HepG2 (cell line): ENCODE data around the gene PDZD7. TPM values are rescaled to one million over a fixed set of nuclear protein-coding genes. Genes with fewer than 3 reads are reported as not detected.

Experiments used
- ATAC-seq: fragments of 200-7000 bp; cut with Tn5 transposase; 3 replicates; pipeline ENCODE4 v1.9.1; 2020; ENCODE audit warnings: mild to moderate bottlenecking, moderate library complexity
- BruUV-seq: library from RNA; stranded (reverse); fragments of 400-500 nt; replicated peaks from 2 replicates; lab custom pipeline; 2021; lab: Mats Ljungman, UMichigan
- CTCF ChIA-PET: fragments of 300-600 bp; formaldehyde crosslinking; extraction: SDS; loops from one replicate; lab custom pipeline; 2021; ENCODE audit warnings: low total read pairs, inconsistent platforms, low intra/inter-chr PET ratio; lab: Yijun Ruan, JAX
- POLR2A ChIA-PET: fragments of 350-600 bp; sonication (Branson Sonifier 250); formaldehyde crosslinking; loops from one replicate; lab custom pipeline; 2020; ENCODE audit warnings: antibody characterized with exemption, inconsistent platforms; lab: Yijun Ruan, JAX
- DNase-seq: peaks from one replicate; pipeline ENCODE4 v3.0.0-alpha.2; 2015; ENCODE audit warnings: low spot score
- FAIRE-seq: peaks from 3 replicates; lab custom pipeline; 2011; peaks lifted over from hg19 to GRCh38; lab: Jason Lieb, UNC
- H2AFZ ChIP-seq: one replicate; pipeline ENCODE4 v1.6.1; 2011; ENCODE audit warnings: low read length, inconsistent platforms
- H3K27ac ChIP-seq: fragments of 300-600 bp; 3 replicates; pipeline ENCODE4 v1.8.0; 2011; ENCODE audit warnings: mixed run types, mild to moderate bottlenecking, mixed read lengths, low read length, inconsistent platforms; ENCODE audit not compliant: insufficient read depth; ENCODE audit errors: extremely low read length
- H3K27me3 ChIP-seq, 2 experiments: fragments of 200-600 bp in 1 of 2; 2 replicates in 1 of 2; 3 replicates in 1 of 2; pipeline versions ENCODE4 v1.6.0 to v1.8.0; 2011; ENCODE audit warnings: low read length in 2 of 2, mild to moderate bottlenecking in 2 of 2, moderate library complexity in 2 of 2, inconsistent platforms in 1 of 2; ENCODE audit not compliant: insufficient read depth in 2 of 2, control insufficient read depth in 1 of 2
- H3K36me3 ChIP-seq, 2 experiments: fragments of 200-600 bp in 1 of 2; replicated peaks in 1 of 2; 2 replicates in 1 of 2; 3 replicates in 1 of 2; pipeline versions ENCODE4 v1.5.1 to v1.8.0; 2011; ENCODE audit warnings: low read length in 2 of 2, inconsistent platforms in 1 of 2; ENCODE audit not compliant: insufficient read depth in 2 of 2, control insufficient read depth in 1 of 2
- H3K4me1 ChIP-seq: 2 replicates; pipeline ENCODE4 v1.5.1; 2012; ENCODE audit warnings: low read length, inconsistent platforms; ENCODE audit not compliant: insufficient read depth
- H3K4me2 ChIP-seq: 2 replicates; pipeline ENCODE4 v1.6.0; 2011; ENCODE audit warnings: low read depth, low read length, inconsistent platforms
- H3K4me3 ChIP-seq, 3 experiments: fragments of 200-600 bp in 1 of 3; sonication (generic), shearing (Covaris generic) in 1 of 3; replicated peaks in 1 of 3; 2 replicates each; pipeline ENCODE4 v1.5.1; 2011 to 2016; ENCODE audit warnings: low read length in 3 of 3, inconsistent platforms in 2 of 3, low read depth in 2 of 3, mild to moderate bottlenecking in 2 of 3, control low read depth in 1 of 3, mixed read lengths in 1 of 3; ENCODE audit not compliant: insufficient read depth in 1 of 3
- H3K79me2 ChIP-seq: one replicate; pipeline ENCODE4 v1.6.1; 2011; ENCODE audit warnings: low read length, inconsistent platforms; ENCODE audit not compliant: insufficient read depth
- H3K9ac ChIP-seq: 2 replicates; pipeline ENCODE4 v1.6.0; 2011; ENCODE audit warnings: mild to moderate bottlenecking, low read depth, low read length, inconsistent platforms; ENCODE audit not compliant: insufficient read depth
- H3K9me3 ChIP-seq: 2 replicates; pipeline ENCODE4 v1.5.1; 2012; ENCODE audit warnings: mild to moderate bottlenecking, low read length
- H4K20me1 ChIP-seq: 2 replicates; pipeline ENCODE4 v1.6.0; 2011; ENCODE audit warnings: inconsistent platforms, mild to moderate bottlenecking, low read length, moderate library complexity; ENCODE audit not compliant: insufficient read depth
- EP300 ChIP-seq, 3 experiments: sonication (generic) in 1 of 3; formaldehyde crosslinking in 1 of 3; IDR thresholded peaks; 2 replicates each; pipeline versions ENCODE4 v1.5.1 to v1.6.1; 2011 to 2020; ENCODE audit warnings: low read depth in 2 of 3, low read length in 2 of 3, borderline replicate concordance in 1 of 3, improper control_type of control experiment in 1 of 3, mild to moderate bottlenecking in 1 of 3, missing genetic modification reagents in 1 of 3, moderate library complexity in 1 of 3
- FOXM1 ChIP-seq: sonication (generic); formaldehyde crosslinking; IDR thresholded peaks from 2 replicates; pipeline ENCODE4 v1.5.0; 2020; ENCODE audit warnings: missing genetic modification reagents
- MAF1 ChIP-seq: sonication (generic); formaldehyde crosslinking; IDR thresholded peaks from 2 replicates; pipeline ENCODE4 v1.5.0; 2020; ENCODE audit warnings: missing genetic modification reagents, borderline replicate concordance
- MTA1 ChIP-seq: sonication (generic); formaldehyde crosslinking; IDR thresholded peaks from 2 replicates; pipeline ENCODE4 v1.4.0; 2020; ENCODE audit warnings: missing genetic modification reagents, mild to moderate bottlenecking, borderline replicate concordance
- PHB2 ChIP-seq: fragments of 450-650 bp; IDR thresholded peaks from 2 replicates; pipeline ENCODE4 v1.6.1; 2018; ENCODE audit not compliant: partially characterized antibody
- RBFOX2 ChIP-seq: fragments of 200-400 bp; formaldehyde crosslinking; IDR thresholded peaks from 2 replicates; pipeline ENCODE4 v1.6.1; 2017; ENCODE audit warnings: low read depth, mild to moderate bottlenecking, low read length
- SATB2 ChIP-seq: sonication (generic); formaldehyde crosslinking; IDR thresholded peaks from 2 replicates; pipeline ENCODE4 v1.5.0; 2020; ENCODE audit warnings: missing genetic modification reagents
- SIN3B ChIP-seq: fragments of 150-350 bp; IDR thresholded peaks from 2 replicates; pipeline ENCODE4 v1.6.1; 2014; ENCODE audit warnings: low read length
- SP5 ChIP-seq: IDR thresholded peaks from 2 replicates; pipeline ENCODE4 v1.6.1; 2016; ENCODE audit warnings: low read depth, borderline replicate concordance
- ZBTB38 ChIP-seq: sonication (generic); formaldehyde crosslinking; IDR thresholded peaks from 2 replicates; pipeline ENCODE4 v1.5.1; 2020; ENCODE audit warnings: mild to moderate bottlenecking, missing genetic modification reagents
- ZC3H4 ChIP-seq: sonication (generic); formaldehyde crosslinking; IDR thresholded peaks from 2 replicates; pipeline ENCODE4 v1.4.0; 2020; ENCODE audit warnings: missing genetic modification reagents, borderline replicate concordance
- ZNF33B ChIP-seq: sonication (generic); formaldehyde crosslinking; IDR thresholded peaks from 2 replicates; pipeline ENCODE4 v1.5.1; 2020; ENCODE audit warnings: mild to moderate bottlenecking, missing genetic modification reagents
- ZNF430 ChIP-seq: sonication (generic); formaldehyde crosslinking; IDR thresholded peaks from 2 replicates; pipeline ENCODE4 v1.9.0; 2021; ENCODE audit warnings: mild to moderate bottlenecking, missing genetic modification reagents
- ZNF605 ChIP-seq: sonication (generic); formaldehyde crosslinking; IDR thresholded peaks from 2 replicates; pipeline ENCODE4 v1.8.0; 2022; ENCODE audit warnings: mild to moderate bottlenecking, missing genetic modification reagents
- ZNF780A ChIP-seq: sonication (generic); formaldehyde crosslinking; IDR thresholded peaks from 2 replicates; pipeline ENCODE4 v1.8.0; 2022; ENCODE audit warnings: mild to moderate bottlenecking, missing genetic modification reagents, moderate library complexity
- WGBS: methylation state at CpG from one replicate; pipeline ENCODE4 v1.1.6; 2017; ENCODE audit warnings: low lambda C conversion rate; 5-methylcytosine and 5-hydroxymethylcytosine counted together
- in situ Hi-C: cut with HindIII; loops from 2 replicates; pipeline ENCODE4 v1.10.0; 2017; ENCODE audit warnings: low pct_unique_long_range_greater_than_20kb; ENCODE audit not compliant: extremely low pct_ligation_motif_present
- intact Hi-C: fragments of 100-400 bp; cut with micrococcal nuclease; formaldehyde crosslinking; loops from one replicate; pipeline ENCODE4 v1.10.0; 2022; ENCODE audit not compliant: unreplicated experiment
- polyA plus RNA-seq, 8 experiments: library from polyadenylated mRNA; depleted of rRNA in 3 of 8; stranded (reverse) in 7 of 8; unstranded in 1 of 8; fragments of >200 nt; fragmentation: Illumina TruSeq in 4 of 8; extraction: Trizol in 4 of 8; gene quantifications; 2 replicates each; pipeline versions ENCODE4 v1.2.1 to v1.2.3, GENCODE V29; 2011 to 2016; ENCODE audit warnings: low read depth in 4 of 8, missing spikeins in 1 of 8, mixed read lengths in 1 of 8; ENCODE audit not compliant: insufficient read depth in 1 of 8
- total RNA-seq, 5 experiments: library from RNA; depleted of rRNA; stranded (reverse); fragments of >200 nt; fragmentation: Illumina TruSeq; extraction: Trizol; gene quantifications; 2 replicates each; pipeline ENCODE4 v1.2.3, GENCODE V29; 2016; ENCODE audit warnings: low read depth in 1 of 5
- TF ChIP-seq, protein P1 (sequence below): sonication (generic); formaldehyde crosslinking; IDR thresholded peaks from 2 replicates; pipeline ENCODE4 v1.4.0; 2020; ENCODE audit warnings: missing genetic modification reagents
- TF ChIP-seq, protein P2 (sequence below): sonication (generic); formaldehyde crosslinking; IDR thresholded peaks from 2 replicates; pipeline ENCODE4 v1.4.0; 2020; ENCODE audit warnings: missing genetic modification reagents; ENCODE audit errors: not compliant biosample characterization
- TF ChIP-seq, protein P3 (sequence below): sonication (generic); formaldehyde crosslinking; conservative IDR thresholded peaks from 2 replicates; pipeline ENCODE4 v1.4.0; 2020; ENCODE audit warnings: missing genetic modification reagents
- TF ChIP-seq, protein P4 (sequence below): sonication (generic); formaldehyde crosslinking; IDR thresholded peaks from 2 replicates; pipeline ENCODE4 v1.5.0; 2020; ENCODE audit warnings: missing genetic modification reagents

PDZD7 gene
- total and polyA plus RNA-seq, 2 of the 13 experiments (the other 11 are each of a cell fraction or from before 2014, with no cell fraction given) = 0.58 to 0.73 TPM

DNA sequence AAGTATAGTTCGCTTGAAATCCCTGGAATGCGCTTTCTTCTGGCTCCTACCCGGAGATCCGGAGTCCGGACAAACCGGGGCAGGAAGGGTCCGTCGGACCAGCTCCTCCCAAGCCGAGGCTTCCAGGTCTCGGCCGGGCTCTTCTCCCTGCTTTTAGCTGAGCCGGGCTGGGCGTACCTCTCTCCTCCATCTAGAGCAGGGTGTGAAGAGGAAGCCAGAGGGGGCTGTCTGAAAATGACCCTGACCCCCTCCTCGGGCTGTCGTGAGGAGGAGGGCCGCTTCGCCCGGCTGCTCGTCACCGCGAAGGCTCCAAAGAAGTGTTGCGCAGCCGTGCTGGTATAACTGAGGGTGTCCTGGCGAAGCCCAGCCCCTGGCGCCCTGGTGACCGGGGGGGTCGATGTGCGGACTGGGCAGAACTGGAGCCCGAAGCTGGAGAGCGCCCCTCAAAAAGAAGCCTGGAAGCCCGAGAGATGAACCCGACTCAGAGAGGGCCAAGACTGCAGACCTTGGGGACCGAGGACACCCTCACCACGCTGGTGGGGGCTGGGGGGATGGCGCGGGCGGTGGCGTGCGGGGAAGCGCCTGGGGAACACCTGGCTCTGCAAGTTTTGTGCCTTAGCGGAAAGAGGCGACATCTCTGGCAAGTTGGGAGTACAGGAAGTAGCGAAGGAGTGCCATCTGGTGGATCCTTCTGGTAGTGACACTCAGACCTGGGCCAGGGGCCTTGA, 36.6 kb upstream of the PDZD7 start:
- H3K27ac ChIP-seq = peak overlapping the region; percentile 81
- ChIA-PET CTCF (interaction anchor here (1.4 to 3.8 kb wide), 5 partner anchors 8 to 48 kb away, joined by 3 to 45 read pairs (median 13); no protein-coding TSS in a partner anchor), POLR2A (interaction anchor here (0.8 to 9.0 kb wide), 7 partner anchors 12 to 74 kb away, joined by 3 to 141 read pairs (median 8); no protein-coding TSS in a partner anchor)
- in situ Hi-C loops = loop anchor here (5.0 kb wide), 1 partner anchor 35 kb away; the partner anchor contains the start of genes PDZD7 and SFXN3
- H3K79me2 ChIP-seq = peaks cover 12% of the 10 kb centered on the region
- no peaks in the 10 kb centered on the region for H3K36me3 ChIP-seq
- H3K9ac ChIP-seq = peak overlapping the region; percentile 73
- H3K9me3 ChIP-seq = no peaks in the 10 kb centered on the region
- peak overlapping the region; percentile 60 to 81 (median 62) for H3K4me3 ChIP-seq
- peak; percentile 17 for ATAC-seq
- peak; percentile 81 for FAIRE-seq
- no peaks in the 10 kb centered on the region for H4K20me1 ChIP-seq
- DNase-seq = peak; percentile 81
- no peak overlapping the region for H2AFZ ChIP-seq
- BruUV-seq = no TSS peak
- peak overlapping the region; percentile 99 for H3K4me2 ChIP-seq
- H3K4me1 ChIP-seq = peaks cover 34% of the 10 kb centered on the region
- peaks cover 2 to 16% of the 10 kb centered on the region in 2 experiments; a peak in 4 of 5 replicates for H3K27me3 ChIP-seq
- intact Hi-C loops = loop anchor here (1.0 to 5.0 kb wide), 3 partner anchors 7 to 49 kb away; partner anchors contain the start of genes PDZD7 and SFXN3
- WGBS = 1% methylated on average over 35 of the region's 43 CpGs
- TF ChIP-seq FOXM1 (CRISPR knock-in tag) (no peak), ZBTB38 (0 out of 2 replicates have a peak, but pooled peaks have one; percentile 17), PHB2 (no peak), ZNF33B (CRISPR knock-in tag) (0 out of 2 replicates have a peak, but pooled peaks have one; percentile 47), SIN3B (no peak), MAF1 (CRISPR knock-in tag) (no peak), RBFOX2 (peak; percentile 44; the same call in 1 of the 2 replicates), ZNF430 (CRISPR knock-in tag) (0 out of 2 replicates have a peak, but pooled peaks have one; percentile 30), ZC3H4 (CRISPR knock-in tag) (no peak), ZNF605 (peak; percentile 59), MTA1 (no peak; the same call in 1 of the 2 replicates), SP5 (no peak), SATB2 (CRISPR knock-in tag) (peak; percentile 40; the same call in 1 of the 2 replicates), ZNF780A (CRISPR knock-in tag) (no peak), EP300 (IDR thresholded peaks at IDR 0.05; ENCODE audit: low read depth in 2 of 2, low read length in 2 of 2) (peak in 1 of 2 experiments; percentile 38; a peak in 1 of 4 replicates), EP300 (CRISPR knock-in tag; IDR thresholded peaks at IDR 0.05; ENCODE audit: borderline replicate concordance) (no peak; the same call in 1 of the 2 replicates)
- TF ChIP-seq, protein P1, sequence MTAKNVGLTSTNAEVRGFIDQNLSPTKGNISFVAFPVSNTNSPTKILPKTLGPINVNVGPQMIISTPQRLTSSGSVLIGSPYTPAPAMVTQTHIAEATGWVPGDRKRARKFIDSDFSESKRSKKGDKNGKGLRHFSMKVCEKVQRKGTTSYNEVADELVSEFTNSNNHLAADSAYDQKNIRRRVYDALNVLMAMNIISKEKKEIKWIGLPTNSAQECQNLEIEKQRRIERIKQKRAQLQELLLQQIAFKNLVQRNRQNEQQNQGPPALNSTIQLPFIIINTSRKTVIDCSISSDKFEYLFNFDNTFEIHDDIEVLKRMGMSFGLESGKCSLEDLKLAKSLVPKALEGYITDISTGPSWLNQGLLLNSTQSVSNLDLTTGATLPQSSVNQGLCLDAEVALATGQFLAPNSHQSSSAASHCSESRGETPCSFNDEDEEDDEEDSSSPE (CRISPR knock-in tag) = no peak
- TF ChIP-seq, protein P2, sequence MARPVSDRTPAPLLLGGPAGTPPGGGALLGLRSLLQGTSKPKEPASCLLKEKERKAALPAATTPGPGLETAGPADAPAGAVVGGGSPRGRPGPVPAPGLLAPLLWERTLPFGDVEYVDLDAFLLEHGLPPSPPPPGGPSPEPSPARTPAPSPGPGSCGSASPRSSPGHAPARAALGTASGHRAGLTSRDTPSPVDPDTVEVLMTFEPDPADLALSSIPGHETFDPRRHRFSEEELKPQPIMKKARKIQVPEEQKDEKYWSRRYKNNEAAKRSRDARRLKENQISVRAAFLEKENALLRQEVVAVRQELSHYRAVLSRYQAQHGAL (CRISPR knock-in tag) = peak; percentile 67
- TF ChIP-seq, protein P3, sequence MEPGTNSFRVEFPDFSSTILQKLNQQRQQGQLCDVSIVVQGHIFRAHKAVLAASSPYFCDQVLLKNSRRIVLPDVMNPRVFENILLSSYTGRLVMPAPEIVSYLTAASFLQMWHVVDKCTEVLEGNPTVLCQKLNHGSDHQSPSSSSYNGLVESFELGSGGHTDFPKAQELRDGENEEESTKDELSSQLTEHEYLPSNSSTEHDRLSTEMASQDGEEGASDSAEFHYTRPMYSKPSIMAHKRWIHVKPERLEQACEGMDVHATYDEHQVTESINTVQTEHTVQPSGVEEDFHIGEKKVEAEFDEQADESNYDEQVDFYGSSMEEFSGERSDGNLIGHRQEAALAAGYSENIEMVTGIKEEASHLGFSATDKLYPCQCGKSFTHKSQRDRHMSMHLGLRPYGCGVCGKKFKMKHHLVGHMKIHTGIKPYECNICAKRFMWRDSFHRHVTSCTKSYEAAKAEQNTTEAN (CRISPR knock-in tag) = peak; percentile 42; the same call in 1 of the 2 replicates
- TF ChIP-seq, protein P4, sequence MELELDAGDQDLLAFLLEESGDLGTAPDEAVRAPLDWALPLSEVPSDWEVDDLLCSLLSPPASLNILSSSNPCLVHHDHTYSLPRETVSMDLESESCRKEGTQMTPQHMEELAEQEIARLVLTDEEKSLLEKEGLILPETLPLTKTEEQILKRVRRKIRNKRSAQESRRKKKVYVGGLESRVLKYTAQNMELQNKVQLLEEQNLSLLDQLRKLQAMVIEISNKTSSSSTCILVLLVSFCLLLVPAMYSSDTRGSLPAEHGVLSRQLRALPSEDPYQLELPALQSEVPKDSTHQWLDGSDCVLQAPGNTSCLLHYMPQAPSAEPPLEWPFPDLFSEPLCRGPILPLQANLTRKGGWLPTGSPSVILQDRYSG (CRISPR knock-in tag) = 0 out of 2 replicates have a peak, but pooled peaks have one; percentile 26
